ENCODE results near the gene IQGAP2. TPM values are rescaled to one million over a fixed set of nuclear protein-coding genes. Genes with fewer than 3 reads are reported as not detected.
A peak's percentile ranks its signal among the peaks of the same experiment; 100 is the strongest.
"Not testable (repeated sequence)": the region's sequence is repeated elsewhere in the genome, so short reads cannot be mapped to it uniquely, and the experiment has no call there.

Gene IQGAP2
- polyA plus RNA-seq, 3 donors = 57.9 to 69.7 (median 68.2) TPM

DNA sequence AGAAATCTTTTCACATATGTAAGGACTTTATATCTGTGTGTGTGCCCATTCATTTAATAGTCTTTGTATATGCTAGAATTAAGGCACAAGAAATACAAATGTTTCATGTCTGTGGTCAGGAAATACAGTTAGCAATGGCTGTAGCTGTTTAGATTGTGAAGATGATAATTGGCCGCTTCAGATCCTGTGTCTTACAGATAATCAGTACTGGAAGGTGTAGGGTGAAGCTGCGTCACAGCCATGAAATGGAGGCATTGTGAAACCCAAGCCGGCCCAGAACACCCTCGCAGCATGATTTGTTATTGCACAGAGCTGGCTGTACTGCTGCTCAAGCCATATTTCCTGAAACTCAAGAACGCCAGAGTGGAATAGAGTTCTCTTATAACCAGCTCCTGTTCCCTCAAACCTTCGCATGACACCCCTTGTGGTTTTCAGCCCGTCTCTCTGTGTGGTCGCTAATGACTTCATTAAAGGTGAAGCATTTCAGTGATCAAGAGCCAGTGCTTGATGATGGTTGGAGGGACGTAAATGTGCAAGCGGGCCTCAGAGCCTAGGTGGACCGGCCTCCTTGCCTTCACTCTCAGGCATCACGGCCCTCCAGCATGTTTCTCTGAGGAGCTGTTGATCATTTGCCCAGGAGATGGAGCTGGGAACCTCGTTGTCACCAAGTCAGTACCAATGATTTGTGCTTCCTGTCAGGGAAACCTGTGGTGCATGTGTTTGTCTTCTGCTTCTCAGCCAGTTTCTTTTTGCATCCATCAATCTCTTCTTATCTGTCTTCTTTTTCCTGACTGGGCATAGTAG, 140.0 kb downstream of the IQGAP2 start:
- DNase-seq (ENCODE audit: extremely low read depth in 1 of 11, low read depth in 9 of 11, low spot score in 4 of 11) = peak in 5 of 11 donors; percentile 9 to 33 (median 18)

DNA sequence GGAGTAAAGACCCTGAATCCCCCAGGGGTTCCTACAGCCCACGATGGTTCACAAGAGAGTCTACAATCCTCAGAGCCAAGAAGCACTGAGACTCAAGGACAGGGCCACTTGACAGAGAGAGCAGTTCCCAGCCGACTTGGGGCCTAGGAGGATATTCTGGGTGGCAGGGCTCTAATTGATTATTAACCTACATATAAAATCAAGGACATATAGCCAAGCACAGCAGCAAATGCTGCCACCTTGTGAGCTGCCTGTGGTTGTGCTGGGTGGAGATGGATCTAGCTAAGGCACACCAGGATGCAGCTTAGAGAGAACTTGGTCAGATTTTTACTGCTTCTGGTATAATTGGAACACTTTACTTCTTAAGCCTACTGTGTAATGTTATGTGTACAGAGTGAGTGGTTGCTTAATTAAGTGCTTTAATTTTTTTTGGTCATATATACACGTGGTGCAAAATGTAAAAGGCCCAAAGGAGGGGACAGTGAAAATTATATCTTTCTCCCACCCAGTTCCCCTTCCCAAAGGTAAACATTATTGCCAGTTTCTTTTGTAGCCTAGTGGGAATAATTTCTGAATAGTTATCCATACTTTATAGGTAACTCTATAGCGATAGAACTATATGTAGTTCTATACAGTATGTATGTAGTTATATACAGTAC, 141.3 kb downstream of the IQGAP2 start:
- peak in 6 of 11 donors; percentile 30 to 50 (median 41) for DNase-seq (ENCODE audit: extremely low read depth in 1 of 11, low read depth in 9 of 11, low spot score in 4 of 11)

DNA sequence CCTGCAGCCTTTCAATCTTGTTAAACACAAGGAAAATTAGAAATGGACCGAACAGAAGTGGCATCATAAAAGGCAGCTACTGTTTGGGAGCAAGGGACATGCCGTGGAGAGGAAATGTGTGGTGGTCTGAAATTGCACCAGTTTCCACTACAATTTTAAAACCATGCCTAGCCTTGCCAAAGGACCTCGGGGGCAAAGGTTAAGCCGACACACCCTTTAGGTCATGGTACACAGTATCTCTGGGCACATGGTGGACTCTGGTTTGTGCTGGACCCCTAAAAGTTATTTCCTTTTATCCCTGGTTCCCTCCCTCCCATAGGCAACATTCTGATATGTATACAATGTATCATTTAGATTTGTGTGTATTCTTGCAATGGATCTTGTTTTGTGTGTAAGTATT, 142.1 kb downstream of the IQGAP2 start:
- DNase-seq (ENCODE audit: extremely low read depth in 1 of 11, low read depth in 9 of 11, low spot score in 4 of 11) = no peak

DNA sequence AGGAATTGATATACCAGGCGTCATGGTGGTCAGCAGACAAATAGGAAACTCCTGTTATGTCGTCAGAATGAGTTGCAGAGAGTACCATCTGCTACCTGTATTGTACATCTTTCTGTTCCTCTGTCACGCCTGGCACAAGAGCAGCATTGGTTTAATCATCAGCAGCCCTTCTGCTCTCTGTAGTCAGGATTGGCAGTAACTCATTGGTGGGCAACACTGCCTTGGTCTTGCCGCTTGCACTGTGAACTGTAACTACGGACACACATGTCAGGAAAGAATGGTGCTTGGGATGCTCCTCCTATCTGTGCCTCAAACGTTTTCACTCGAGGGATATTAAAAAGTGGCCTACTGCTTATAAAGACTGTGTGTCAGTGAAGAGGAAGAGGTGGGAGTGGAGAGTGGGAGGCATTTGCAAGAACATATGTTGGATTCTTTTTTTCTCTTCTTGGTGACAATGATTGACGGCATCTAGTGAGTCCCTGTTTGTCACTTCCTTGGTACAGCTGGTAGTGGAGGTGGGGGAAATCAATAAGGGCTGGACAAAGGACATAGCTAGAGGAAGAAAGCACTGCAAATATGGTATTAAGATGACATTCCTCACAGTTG, 143.5 kb downstream of the IQGAP2 start:
- no peak for DNase-seq (ENCODE audit: extremely low read depth in 1 of 11, low read depth in 9 of 11, low spot score in 4 of 11)

DNA sequence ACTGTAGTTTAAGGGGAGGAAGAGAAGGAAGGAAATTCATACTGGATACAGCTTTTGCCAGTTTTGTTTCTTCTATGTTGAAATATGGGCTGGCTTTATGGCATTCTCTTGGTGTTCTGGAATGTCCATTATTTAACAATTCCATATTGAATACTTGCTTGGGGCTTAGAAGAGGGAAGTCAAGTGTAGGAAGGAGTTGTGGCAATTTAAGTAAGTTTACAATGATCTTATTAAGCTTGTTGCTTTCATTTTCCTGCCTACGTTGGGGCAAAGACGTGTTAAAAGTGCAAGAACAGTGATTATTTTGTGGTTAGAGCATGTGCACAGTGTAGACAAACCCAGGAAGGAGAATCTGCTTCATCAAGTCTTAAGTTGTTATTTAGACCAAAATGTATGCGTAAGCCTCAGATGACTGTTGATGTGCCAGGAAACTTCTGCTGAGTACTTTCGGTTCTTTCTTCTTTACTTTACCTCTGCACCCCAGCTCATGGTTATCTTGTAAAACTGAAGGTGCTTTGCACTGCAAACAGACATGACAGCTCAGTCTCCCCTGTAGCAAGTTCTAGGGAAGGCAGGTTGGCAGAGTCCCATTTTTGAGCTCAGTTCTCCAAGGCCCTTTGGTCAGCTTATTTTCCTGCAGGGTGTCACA, 144.3 kb downstream of the IQGAP2 start:
- DNase-seq (ENCODE audit: extremely low read depth in 1 of 11, low read depth in 9 of 11, low spot score in 4 of 11) = no peak

GRCh38 chr5:76547891-76548524, 144.9 kb downstream of the IQGAP2 start:
- DNase-seq (ENCODE audit: extremely low read depth in 1 of 11, low read depth in 9 of 11, low spot score in 4 of 11) = no peak

DNA sequence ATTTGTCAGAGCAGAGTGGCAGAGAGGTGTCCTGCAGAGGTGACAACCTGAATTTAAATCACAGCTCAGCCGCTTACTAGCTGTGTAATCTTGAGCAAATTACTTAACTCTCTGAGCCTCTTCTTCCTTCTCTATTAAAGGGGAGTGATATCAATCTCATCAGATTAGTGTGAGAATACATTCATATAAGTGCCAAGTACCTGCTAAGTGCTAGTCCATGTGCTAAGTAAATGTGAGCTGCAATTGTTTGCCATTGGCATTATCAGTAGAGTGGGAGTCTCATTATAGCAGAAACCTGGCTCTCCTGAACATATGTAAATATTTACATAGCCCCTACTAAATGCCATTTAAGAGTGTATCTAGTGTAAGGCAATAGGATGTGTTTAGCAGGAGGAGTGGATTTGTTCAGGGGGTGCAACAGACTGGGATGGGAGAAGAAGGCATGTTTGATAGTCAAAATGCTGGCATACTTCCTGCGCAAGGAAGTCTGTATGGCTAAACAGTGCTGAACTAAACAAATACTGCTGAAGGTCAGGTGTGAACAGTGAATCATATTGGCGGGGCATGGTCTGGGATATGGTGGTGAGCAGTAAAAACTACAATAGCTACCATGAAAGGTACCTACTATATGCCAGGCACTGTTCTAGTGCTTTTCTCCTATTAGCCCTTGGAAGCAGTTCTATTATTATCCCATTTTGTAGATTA, 145.6 kb downstream of the IQGAP2 start:
- no peak for DNase-seq (ENCODE audit: extremely low read depth in 1 of 11, low read depth in 9 of 11, low spot score in 4 of 11)

- DNase-seq (ENCODE audit: extremely low read depth in 1 of 11, low read depth in 9 of 11, low spot score in 4 of 11) = not testable (repeated sequence)
Measured at GRCh38 chr5:76550881-76551280, 147.8 kb downstream of the IQGAP2 start.

GRCh38 chr5:76552546-76552945, 149.5 kb downstream of the IQGAP2 start:
- DNase-seq (ENCODE audit: extremely low read depth in 1 of 11, low read depth in 9 of 11, low spot score in 4 of 11) = no peak

- peak in 3 of 11 donors; percentile 24 to 37 (median 27) for DNase-seq (ENCODE audit: extremely low read depth in 1 of 11, low read depth in 9 of 11, low spot score in 4 of 11)
Measured at GRCh38 chr5:76553251-76553650, 150.2 kb downstream of the IQGAP2 start.

GRCh38 chr5:76555114-76555513, 152.0 kb downstream of the IQGAP2 start:
- DNase-seq (ENCODE audit: extremely low read depth in 1 of 11, low read depth in 9 of 11, low spot score in 4 of 11) = no peak

- DNase-seq (ENCODE audit: extremely low read depth in 1 of 11, low read depth in 9 of 11, low spot score in 4 of 11) = no peak
Measured at GRCh38 chr5:76555717-76556116, 152.6 kb downstream of the IQGAP2 start.

GRCh38 chr5:76556511-76557221, 153.6 kb downstream of the IQGAP2 start:
- no peak for DNase-seq (ENCODE audit: extremely low read depth in 1 of 11, low read depth in 9 of 11, low spot score in 4 of 11)

DNA sequence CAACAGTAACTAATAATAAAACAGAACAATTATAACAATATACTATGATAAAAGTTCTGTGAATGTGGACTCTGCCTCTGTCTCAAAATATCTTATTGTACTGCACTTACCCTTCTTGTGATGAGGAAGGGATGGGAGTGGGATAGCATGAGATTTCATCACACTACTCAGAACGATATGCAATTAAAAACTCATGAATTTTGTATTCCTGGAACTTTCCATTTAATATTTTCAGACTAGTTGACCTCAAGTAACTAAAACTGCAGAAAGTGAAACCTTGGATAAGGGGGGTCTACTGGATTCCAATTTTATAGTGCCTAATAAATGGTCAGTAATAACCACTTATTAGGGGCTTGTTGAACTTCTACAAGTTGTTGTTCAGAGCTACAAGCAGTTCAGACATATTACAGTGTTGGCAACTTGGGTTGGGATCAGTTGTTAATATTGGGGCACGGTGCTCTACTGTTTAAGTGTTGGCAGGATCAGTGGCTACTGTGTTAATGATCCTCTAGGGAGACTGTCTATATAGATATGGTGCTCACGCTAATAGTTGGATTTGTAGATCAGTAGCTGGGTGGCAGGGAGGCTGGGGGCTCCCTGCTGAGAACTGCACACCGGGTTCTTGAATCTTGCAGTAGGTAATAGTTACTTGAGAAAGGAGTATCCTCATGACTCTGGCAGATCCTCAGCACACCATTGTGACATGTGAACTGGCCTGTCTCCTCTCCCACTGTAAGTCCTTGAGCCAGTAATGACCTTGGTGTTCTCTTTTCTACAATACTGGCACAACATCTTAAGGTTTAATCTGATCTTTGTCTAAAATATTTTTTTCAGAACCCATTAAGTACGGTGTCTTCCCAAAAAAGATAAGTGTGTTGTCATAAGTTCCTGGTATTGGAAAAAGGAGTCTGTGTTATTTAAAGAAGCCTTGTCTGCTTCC, 158.1 kb downstream of the IQGAP2 start:
- no peak for DNase-seq (ENCODE audit: extremely low read depth in 1 of 11, low read depth in 9 of 11, low spot score in 4 of 11)

GRCh38 chr5:76561959-76562358, 158.9 kb downstream of the IQGAP2 start:
- no peak for DNase-seq (ENCODE audit: extremely low read depth in 1 of 11, low read depth in 9 of 11, low spot score in 4 of 11)

DNA sequence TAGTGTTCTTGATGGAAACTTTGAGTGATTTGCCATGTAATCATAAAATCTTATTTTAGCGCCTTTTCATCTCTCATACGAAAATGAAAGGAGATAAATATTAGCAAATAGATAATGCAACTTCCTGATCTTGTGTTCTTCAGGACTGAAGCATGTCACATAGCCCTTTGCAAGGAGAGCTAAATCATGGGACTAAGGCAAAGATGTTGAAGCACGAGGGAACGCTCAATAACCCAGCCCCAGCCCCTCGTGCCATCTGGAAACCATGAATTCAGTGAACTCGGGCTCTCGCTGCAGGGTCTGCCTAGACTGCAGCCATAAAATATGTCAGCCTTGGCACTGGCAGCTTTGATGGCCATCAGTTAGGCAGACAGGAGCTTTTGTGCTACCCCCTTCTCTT, 161.9 kb downstream of the IQGAP2 start:
- no peak for DNase-seq (ENCODE audit: extremely low read depth in 1 of 11, low read depth in 9 of 11, low spot score in 4 of 11)

GRCh38 chr5:76570153-76570552, 167.1 kb downstream of the IQGAP2 start:
- no peak for DNase-seq (ENCODE audit: extremely low read depth in 1 of 11, low read depth in 9 of 11, low spot score in 4 of 11)
